ENCODE measurements around the gene ERBB4. TPM values are rescaled to one million over a fixed set of nuclear protein-coding genes. Genes with fewer than 3 reads are reported as not detected.
A peak's percentile ranks its signal among the peaks of the same experiment; 100 is the strongest.

ERBB4 gene
- total RNA-seq, 1 donor from 2014 or later, result 1.2 TPM

DNA sequence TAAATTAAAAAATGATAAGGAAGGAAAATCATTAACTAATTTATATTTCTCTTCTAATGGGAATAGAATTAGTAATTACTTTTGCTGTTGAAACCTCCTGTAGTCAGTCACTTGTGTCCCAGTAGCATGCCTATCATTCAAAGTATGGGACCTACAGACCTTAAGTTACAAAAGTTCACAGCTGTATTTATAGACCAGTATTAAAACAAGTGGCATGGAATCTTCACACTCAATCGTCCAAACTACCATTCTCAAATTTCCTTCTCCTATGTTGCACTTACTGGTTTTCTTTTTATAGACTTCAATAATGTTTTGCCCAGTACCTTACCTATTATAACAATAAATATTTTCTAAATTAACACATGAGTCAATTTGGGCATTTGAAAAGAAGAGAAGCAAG lies 639.9 kb downstream of the ERBB4 start:
- H3K9ac ChIP-seq (ENCODE audit: low read length), result no peak overlapping the region
- no peaks in the 10 kb centered on the region for H3K4me1 ChIP-seq (ENCODE audit: insufficient read depth, low read length)
- FAIRE-seq, result no peak
- no peaks in the 10 kb centered on the region for H4K20me1 ChIP-seq (ENCODE audit: insufficient read depth, low read length)
- H3K27ac Mint-ChIP-seq (ENCODE audit: unreplicated experiment), result no peak overlapping the region
- no peaks in the 10 kb centered on the region for H3K9me3 Mint-ChIP-seq (ENCODE audit: unreplicated experiment)
- H3K36me3 ChIP-seq (ENCODE audit: insufficient read depth, low read length), result no peaks in the 10 kb centered on the region
- no peak overlapping the region for H3K4me2 ChIP-seq (ENCODE audit: low read length)
- H3K27me3 ChIP-seq (ENCODE audit: insufficient read depth, low read length), result no peaks in the 10 kb centered on the region
- H3K9me3 ChIP-seq (ENCODE audit: insufficient read depth, low read depth, low read length), result no peaks in the 10 kb centered on the region
- H3K4me3 Mint-ChIP-seq (ENCODE audit: unreplicated experiment), result no peak overlapping the region
- no peak overlapping the region for H2AFZ ChIP-seq (ENCODE audit: low read depth, low read length)
- no peak overlapping the region for H3K27ac ChIP-seq (ENCODE audit: low read depth, low read length)
- H3K4me3 ChIP-seq (ENCODE audit: insufficient read depth, low read depth, low read length), result no peak overlapping the region
- no peak for DNase-seq (ENCODE audit: low read depth)
- H3K79me2 ChIP-seq (ENCODE audit: insufficient read depth, low read length), result no peaks in the 10 kb centered on the region
- peaks cover 5% of the 10 kb centered on the region for H3K4me1 Mint-ChIP-seq (ENCODE audit: low read depth, unreplicated experiment)
- TF ChIP-seq EZH2 (IDR thresholded peaks at IDR 0.05; ENCODE audit: insufficient read depth, low read length), result no peak
- TF ChIP-seq, protein P1, sequence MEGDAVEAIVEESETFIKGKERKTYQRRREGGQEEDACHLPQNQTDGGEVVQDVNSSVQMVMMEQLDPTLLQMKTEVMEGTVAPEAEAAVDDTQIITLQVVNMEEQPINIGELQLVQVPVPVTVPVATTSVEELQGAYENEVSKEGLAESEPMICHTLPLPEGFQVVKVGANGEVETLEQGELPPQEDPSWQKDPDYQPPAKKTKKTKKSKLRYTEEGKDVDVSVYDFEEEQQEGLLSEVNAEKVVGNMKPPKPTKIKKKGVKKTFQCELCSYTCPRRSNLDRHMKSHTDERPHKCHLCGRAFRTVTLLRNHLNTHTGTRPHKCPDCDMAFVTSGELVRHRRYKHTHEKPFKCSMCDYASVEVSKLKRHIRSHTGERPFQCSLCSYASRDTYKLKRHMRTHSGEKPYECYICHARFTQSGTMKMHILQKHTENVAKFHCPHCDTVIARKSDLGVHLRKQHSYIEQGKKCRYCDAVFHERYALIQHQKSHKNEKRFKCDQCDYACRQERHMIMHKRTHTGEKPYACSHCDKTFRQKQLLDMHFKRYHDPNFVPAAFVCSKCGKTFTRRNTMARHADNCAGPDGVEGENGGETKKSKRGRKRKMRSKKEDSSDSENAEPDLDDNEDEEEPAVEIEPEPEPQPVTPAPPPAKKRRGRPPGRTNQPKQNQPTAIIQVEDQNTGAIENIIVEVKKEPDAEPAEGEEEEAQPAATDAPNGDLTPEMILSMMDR (IDR thresholded peaks at IDR 0.05; ENCODE audit: insufficient read depth, low read depth, low read length), result no peak
- H3K36me3 Mint-ChIP-seq (ENCODE audit: low read depth, unreplicated experiment), result no peaks in the 10 kb centered on the region
- no peaks in the 10 kb centered on the region for H3K27me3 Mint-ChIP-seq (ENCODE audit: low read depth, unreplicated experiment)

DNA sequence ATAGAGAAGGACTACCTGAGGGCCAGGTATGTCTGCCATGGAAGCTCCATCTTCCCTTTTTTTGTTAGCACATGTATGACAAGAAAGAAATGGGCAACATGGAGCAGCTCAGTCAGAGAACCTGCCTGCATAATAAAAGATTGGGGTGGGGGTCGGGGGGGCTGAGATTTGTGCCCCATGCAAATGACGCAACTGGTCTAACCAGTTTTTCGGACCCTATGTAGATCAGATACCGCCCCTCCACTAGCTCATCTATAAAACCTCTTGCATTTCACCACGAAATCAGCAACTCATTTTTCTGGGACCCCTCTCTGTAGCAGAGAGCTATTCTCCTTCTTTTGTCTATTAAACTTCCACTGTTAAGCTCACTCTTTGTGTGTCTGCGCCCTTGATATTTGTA lies 657.2 kb downstream of the ERBB4 start:
- no peak for FAIRE-seq
- H3K27ac Mint-ChIP-seq (ENCODE audit: unreplicated experiment), result no peak overlapping the region

DNA sequence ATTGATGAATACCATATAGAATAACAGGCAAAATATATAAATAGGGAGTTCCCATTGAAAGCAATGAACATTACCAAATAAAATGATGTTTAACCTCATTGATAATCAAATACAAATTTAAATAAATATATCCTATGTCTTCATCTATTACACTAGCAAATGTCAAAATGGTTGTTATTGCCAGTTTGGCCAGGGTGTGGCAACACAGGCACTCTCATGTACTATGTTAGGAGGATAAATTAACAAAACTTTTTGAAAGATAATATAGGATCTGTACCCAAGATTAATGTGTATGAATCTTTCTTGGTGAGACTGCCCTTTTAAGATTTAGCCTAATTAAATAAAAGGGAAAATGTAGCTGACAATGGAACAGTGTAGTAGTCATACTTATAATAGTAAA lies 659.3 kb downstream of the ERBB4 start:
- FAIRE-seq (no peak), DNase-seq (ENCODE audit: low read depth) (no peak)
- Histone ChIP-seq H4K20me1 (ENCODE audit: insufficient read depth, low read length) (no peaks in the 10 kb centered on the region), H3K27ac (ENCODE audit: low read depth, low read length) (no peak overlapping the region), H3K4me1 (ENCODE audit: insufficient read depth, low read length) (no peaks in the 10 kb centered on the region), H3K4me3 (ENCODE audit: insufficient read depth, low read depth, low read length) (no peak overlapping the region), H3K27me3 (ENCODE audit: insufficient read depth, low read length) (no peaks in the 10 kb centered on the region), H3K4me2 (ENCODE audit: low read length) (no peak overlapping the region), H3K36me3 (ENCODE audit: insufficient read depth, low read length) (no peaks in the 10 kb centered on the region), H3K79me2 (ENCODE audit: insufficient read depth, low read length) (no peaks in the 10 kb centered on the region), H3K9ac (ENCODE audit: low read length) (no peak overlapping the region), H3K9me3 (ENCODE audit: insufficient read depth, low read depth, low read length) (no peaks in the 10 kb centered on the region), H2AFZ (ENCODE audit: low read depth, low read length) (no peak overlapping the region)
- Mint-ChIP-seq H3K4me1 (ENCODE audit: low read depth, unreplicated experiment) (peaks cover 2% of the 10 kb centered on the region), H3K4me3 (ENCODE audit: unreplicated experiment) (no peak overlapping the region), H3K27ac (ENCODE audit: unreplicated experiment) (no peak overlapping the region), H3K27me3 (ENCODE audit: low read depth, unreplicated experiment) (no peaks in the 10 kb centered on the region), H3K9me3 (ENCODE audit: unreplicated experiment) (no peaks in the 10 kb centered on the region), H3K36me3 (ENCODE audit: low read depth, unreplicated experiment) (no peaks in the 10 kb centered on the region)
- no peak for TF ChIP-seq EZH2 (IDR thresholded peaks at IDR 0.05; ENCODE audit: insufficient read depth, low read length)
- TF ChIP-seq, protein P1 (IDR thresholded peaks at IDR 0.05; ENCODE audit: insufficient read depth, low read depth, low read length), result peak; percentile 25

More for the DNA sequence above, 657.2 kb downstream of the ERBB4 start:
- H4K20me1 ChIP-seq (ENCODE audit: insufficient read depth, low read length), result no peaks in the 10 kb centered on the region
- no peak overlapping the region for H3K27ac ChIP-seq (ENCODE audit: low read depth, low read length)
- Mint-ChIP-seq H3K27me3 (ENCODE audit: low read depth, unreplicated experiment) (no peaks in the 10 kb centered on the region), H3K36me3 (ENCODE audit: low read depth, unreplicated experiment) (no peaks in the 10 kb centered on the region), H3K4me1 (ENCODE audit: low read depth, unreplicated experiment) (peaks cover 2% of the 10 kb centered on the region), H3K4me3 (ENCODE audit: unreplicated experiment) (no peak overlapping the region), H3K9me3 (ENCODE audit: unreplicated experiment) (no peaks in the 10 kb centered on the region)
- no peaks in the 10 kb centered on the region for H3K4me1 ChIP-seq (ENCODE audit: insufficient read depth, low read length)
- H3K4me2 ChIP-seq (ENCODE audit: low read length), result no peak overlapping the region
- DNase-seq (ENCODE audit: low read depth), result no peak
- no peak overlapping the region for H3K9ac ChIP-seq (ENCODE audit: low read length)
- no peak overlapping the region for H2AFZ ChIP-seq (ENCODE audit: low read depth, low read length)
- TF ChIP-seq EZH2 (IDR thresholded peaks at IDR 0.05; ENCODE audit: insufficient read depth, low read length), result no peak
- TF ChIP-seq, protein P1 (IDR thresholded peaks at IDR 0.05; ENCODE audit: insufficient read depth, low read depth, low read length), result no peak
- H3K79me2 ChIP-seq (ENCODE audit: insufficient read depth, low read length), result no peaks in the 10 kb centered on the region
- no peaks in the 10 kb centered on the region for H3K27me3 ChIP-seq (ENCODE audit: insufficient read depth, low read length)
- no peak overlapping the region for H3K4me3 ChIP-seq (ENCODE audit: insufficient read depth, low read depth, low read length)
- H3K9me3 ChIP-seq (ENCODE audit: insufficient read depth, low read depth, low read length), result no peaks in the 10 kb centered on the region
- H3K36me3 ChIP-seq (ENCODE audit: insufficient read depth, low read length), result no peaks in the 10 kb centered on the region

Data from astrocyte (in vitro differentiated cells and primary cell).